ENCODE measurements around the gene RPTOR.

The RPTOR gene

GRCh38 chr17:80783971-80784370 is 239.3 kb downstream of the RPTOR start:
- ChIA-PET POLR2A (interaction anchor here (0.7 kb wide), 1 partner anchor 145 kb away, joined by 3 read pairs; no protein-coding TSS in a partner anchor), CTCF (interaction anchor here (0.9 kb wide), 1 partner anchor 9 kb away, joined by 7 read pairs; no protein-coding TSS in a partner anchor)
- 0 out of 2 replicates have a peak, but pooled peaks cover 5% of the 10 kb centered on the region for H3K4me1 ChIP-seq (ENCODE audit: control insufficient read depth, insufficient read depth, low read length)
- H3K4me3 ChIP-seq (ENCODE audit: low read depth, low read length), result no peak overlapping the region
- peaks cover 0 to 3% of the 10 kb centered on the region in 2 experiments; a peak in 1 of 3 replicates for H3K36me3 ChIP-seq (ENCODE audit: control insufficient read depth in 2 of 2, insufficient read depth in 1 of 2, low read length in 2 of 2)
- H3K27ac ChIP-seq (ENCODE audit: extremely low read depth, low read depth, low read length), result no peak overlapping the region
- no peaks in the 10 kb centered on the region for H3K9me3 ChIP-seq (ENCODE audit: control insufficient read depth, insufficient read depth, low read depth, low read length)
- no peak for TF ChIP-seq ZNF704 (tag by site-specific recombination; IDR thresholded peaks at IDR 0.05)
- no peak for TF ChIP-seq ZNF16 (tag by site-specific recombination; IDR thresholded peaks at IDR 0.05; ENCODE audit: low read depth)
- TF ChIP-seq ZNF843 (tag by site-specific recombination; IDR thresholded peaks at IDR 0.05), result no peak
- no peak for TF ChIP-seq ZBTB44 (tag by site-specific recombination; IDR thresholded peaks at IDR 0.05)

- ChIA-PET CTCF (no interaction called here), POLR2A (no interaction called here)
- no peaks in the 10 kb centered on the region for H3K9me3 ChIP-seq (ENCODE audit: control insufficient read depth, insufficient read depth, low read depth, low read length)
- no peak for TF ChIP-seq TCF7L2 (IDR thresholded peaks at IDR 0.05; ENCODE audit: borderline replicate concordance, low read depth, low read length)
- no peak for TF ChIP-seq ZNF664 (tag by site-specific recombination; IDR thresholded peaks at IDR 0.05)
- TF ChIP-seq BCL6B (tag by site-specific recombination; IDR thresholded peaks at IDR 0.05), result no peak
- no peak for TF ChIP-seq ZNF292 (tag by site-specific recombination; IDR thresholded peaks at IDR 0.05; ENCODE audit: borderline replicate concordance, low read depth)
- peaks cover 16% of the 10 kb centered on the region for H3K4me1 ChIP-seq (ENCODE audit: control insufficient read depth, insufficient read depth, low read length)
- no peak overlapping the region for H3K27ac ChIP-seq (ENCODE audit: extremely low read depth, low read depth, low read length)
- H3K36me3 ChIP-seq (ENCODE audit: control insufficient read depth in 2 of 2, insufficient read depth in 1 of 2, low read length in 2 of 2), result no peaks in the 10 kb centered on the region
- H3K4me3 ChIP-seq (ENCODE audit: low read depth, low read length), result no peak overlapping the region
These were observed 241.0 kb downstream of the RPTOR start for GRCh38 chr17:80785477-80786178.

- POLR2A ChIA-PET, result no interaction called here
- Histone ChIP-seq H3K9me3 (ENCODE audit: control insufficient read depth, insufficient read depth, low read depth, low read length) (no peaks in the 10 kb centered on the region), H3K4me1 (ENCODE audit: control insufficient read depth, insufficient read depth, low read length) (peaks cover 19% of the 10 kb centered on the region), H3K27ac (ENCODE audit: extremely low read depth, low read depth, low read length) (no peak overlapping the region), H3K36me3 (ENCODE audit: control insufficient read depth in 2 of 2, insufficient read depth in 1 of 2, low read length in 2 of 2) (no peaks in the 10 kb centered on the region), H3K4me3 (ENCODE audit: low read depth, low read length) (no peak overlapping the region)
- TF ChIP-seq ZNF302 (tag by site-specific recombination; IDR thresholded peaks at IDR 0.05; ENCODE audit: low read depth), result no peak
- peak; percentile 35; the same call in 1 of the 2 replicates for TF ChIP-seq ZNF341 (tag by site-specific recombination; IDR thresholded peaks at IDR 0.05; ENCODE audit: low read depth)
- 0 out of 2 replicates have a peak, but pooled peaks have one; percentile 17 for TF ChIP-seq ZIC2 (tag by site-specific recombination; IDR thresholded peaks at IDR 0.05)
- CTCF ChIA-PET, result no interaction called here
These were observed 241.8 kb downstream of the RPTOR start for GRCh38 chr17:80786470-80786869.

GRCh38 chr17:80786887-80787286 is 242.2 kb downstream of the RPTOR start:
- no peaks in the 10 kb centered on the region for H3K9me3 ChIP-seq (ENCODE audit: control insufficient read depth, insufficient read depth, low read depth, low read length)
- H3K4me1 ChIP-seq (ENCODE audit: control insufficient read depth, insufficient read depth, low read length), result peaks cover 19% of the 10 kb centered on the region
- H3K36me3 ChIP-seq (ENCODE audit: control insufficient read depth in 2 of 2, insufficient read depth in 1 of 2, low read length in 2 of 2), result no peaks in the 10 kb centered on the region
- POLR2A ChIA-PET, result no interaction called here
- CTCF ChIA-PET, result no interaction called here
- H3K27ac ChIP-seq (ENCODE audit: extremely low read depth, low read depth, low read length), result no peak overlapping the region
- H3K4me3 ChIP-seq (ENCODE audit: low read depth, low read length), result no peak overlapping the region
- no peak for TF ChIP-seq ZNF354C (tag by site-specific recombination; IDR thresholded peaks at IDR 0.05; ENCODE audit: borderline replicate concordance, low read depth)
- no peak for TF ChIP-seq ZNF174 (tag by site-specific recombination; IDR thresholded peaks at IDR 0.05)
- no peak for TF ChIP-seq ZNF324 (tag by site-specific recombination; IDR thresholded peaks at IDR 0.05)
- no peak for TF ChIP-seq ZNF660 (tag by site-specific recombination; IDR thresholded peaks at IDR 0.05)
- TF ChIP-seq ZNF26 (tag by site-specific recombination; IDR thresholded peaks at IDR 0.05), result no peak
- no peak for TF ChIP-seq ZNF473 (tag by site-specific recombination; IDR thresholded peaks at IDR 0.05)
- no peak for TF ChIP-seq KLF16 (tag by site-specific recombination; IDR thresholded peaks at IDR 0.05)
- TF ChIP-seq ZSCAN16 (tag by site-specific recombination; IDR thresholded peaks at IDR 0.05), result no peak
- no peak for TF ChIP-seq OVOL3 (tag by site-specific recombination; IDR thresholded peaks at IDR 0.05)
- TF ChIP-seq KLF7 (tag by site-specific recombination; IDR thresholded peaks at IDR 0.05; ENCODE audit: borderline replicate concordance), result no peak
- TF ChIP-seq ZNF350 (tag by site-specific recombination; IDR thresholded peaks at IDR 0.05), result no peak
- no peak for TF ChIP-seq ZNF510 (tag by site-specific recombination; IDR thresholded peaks at IDR 0.05; ENCODE audit: insufficient replicate concordance)
